GM12878 (cell line): ENCODE data around the gene CDYL. TPM values are rescaled to one million over a fixed set of nuclear protein-coding genes. Genes with fewer than 3 reads are reported as not detected.

ENCODE experiments used
- ATAC-seq: fragments of 200-7000 bp; cut with Tn5 transposase; 3 replicates; pipeline ENCODE4 v1.9.1; 2020; ENCODE audit warnings: mild to moderate bottlenecking, moderate library complexity
- BruUV-seq: library from RNA; stranded (reverse); fragments of 400-500 nt; replicated peaks from 2 replicates; lab custom pipeline; 2021; lab: Mats Ljungman, UMichigan
- CTCF ChIA-PET: fragments of 300-600 bp; sonication (Branson Sonifier 250); formaldehyde crosslinking; extraction: SDS; loops from one replicate; lab custom pipeline; 2021; ENCODE audit warnings: inconsistent platforms; lab: Yijun Ruan, JAX
- POLR2A ChIA-PET: fragments of 350-600 bp; formaldehyde crosslinking; extraction: SDS; loops from one replicate; lab custom pipeline; 2021; ENCODE audit warnings: inconsistent platforms; lab: Charles Lee
- RAD21 ChIA-PET: fragments of 300-600 bp; sonication (Branson Sonifier 250); formaldehyde crosslinking; loops from one replicate; lab custom pipeline; 2023; ENCODE audit warnings: antibody characterized with exemption; ENCODE audit not compliant: unreplicated experiment; lab: Charles Lee
- SMC1A ChIA-PET: fragments of 300-600 bp; sonication (Branson Sonifier 250); formaldehyde crosslinking; loops from one replicate; lab custom pipeline; 2023; ENCODE audit not compliant: unreplicated experiment, uncharacterized antibody; lab: Charles Lee
- DNase-seq: peaks from one replicate; pipeline ENCODE4 v3.0.0-alpha.2; 2011; ENCODE audit warnings: low read depth, low spot score
- FAIRE-seq: peaks from 3 replicates; lab custom pipeline; 2011; peaks lifted over from hg19 to GRCh38; lab: Jason Lieb, UNC
- H2AFZ ChIP-seq: 2 replicates; pipeline ENCODE4 v1.6.0; 2011; ENCODE audit warnings: low read depth, low read length, control low read depth; ENCODE audit not compliant: control insufficient read depth
- H3K27ac ChIP-seq: 2 replicates; pipeline ENCODE4 v1.5.1; 2011; ENCODE audit warnings: control low read depth; ENCODE audit not compliant: control insufficient read depth, insufficient read depth
- H3K27me3 ChIP-seq, 2 experiments: replicated peaks in 1 of 2; 2 replicates each; pipeline versions ENCODE4 v1.6.0 to v1.6.1; 2011; ENCODE audit warnings: low read length in 1 of 2; ENCODE audit not compliant: control insufficient read depth in 2 of 2, insufficient read depth in 2 of 2
- H3K36me3 ChIP-seq, 2 experiments: 2 replicates each; pipeline ENCODE4 v1.5.1; 2011; ENCODE audit warnings: low read length in 1 of 2; ENCODE audit not compliant: control insufficient read depth in 2 of 2, insufficient read depth in 2 of 2
- H3K4me1 ChIP-seq: 2 replicates; pipeline ENCODE4 v1.6.1; 2011; ENCODE audit warnings: mild to moderate bottlenecking, low read length, moderate library complexity, mixed read lengths; ENCODE audit not compliant: control insufficient read depth, insufficient read depth
- H3K4me2 ChIP-seq: 2 replicates; pipeline ENCODE4 v1.6.0; 2011; ENCODE audit warnings: control low read depth; ENCODE audit not compliant: control insufficient read depth, insufficient read depth
- H3K4me3 ChIP-seq: fragments of 200-600 bp; sonication (generic); 2 replicates; pipeline ENCODE4 v1.5.1; 2016
- H3K79me2 ChIP-seq: 2 replicates; pipeline ENCODE4 v1.6.0; 2011; ENCODE audit warnings: low read length; ENCODE audit not compliant: control insufficient read depth, insufficient read depth
- H3K9ac ChIP-seq: 2 replicates; pipeline ENCODE4 v1.8.0; 2011; ENCODE audit warnings: low read length, control low read depth, mixed read lengths; ENCODE audit not compliant: control insufficient read depth, insufficient read depth
- H3K9me3 ChIP-seq: replicated peaks from 3 replicates; pipeline ENCODE4 v1.5.1; 2011; ENCODE audit warnings: mild to moderate bottlenecking, low read length; ENCODE audit not compliant: control insufficient read depth, insufficient read depth
- H4K20me1 ChIP-seq: 2 replicates; pipeline ENCODE4 v1.6.0; 2011; ENCODE audit not compliant: control insufficient read depth, insufficient read depth
- BCL3 ChIP-seq: IDR thresholded peaks from 2 replicates; pipeline ENCODE4 v1.6.1; 2011; ENCODE audit warnings: borderline replicate concordance, low read depth, mild to moderate bottlenecking, moderate library complexity, low read length; ENCODE audit not compliant: insufficient read depth, poor library complexity, severe bottlenecking
- BRCA1 ChIP-seq: IDR thresholded peaks from 2 replicates; pipeline ENCODE4 v1.6.1; 2011; ENCODE audit warnings: low read depth, low read length, improper control_type of control experiment
- CEBPB ChIP-seq, 2 experiments: fragments of 150-350 bp in 1 of 2; IDR thresholded peaks; 2 replicates each; pipeline ENCODE4 v1.6.1; 2012 to 2014; ENCODE audit warnings: low read depth in 2 of 2, low read length in 2 of 2, borderline replicate concordance in 1 of 2, inconsistent platforms in 1 of 2
- EP300 ChIP-seq, 2 experiments: fragments of 150-350 bp in 1 of 2; IDR thresholded peaks; 2 replicates each; pipeline ENCODE4 v1.6.1; 2011 to 2012; ENCODE audit warnings: low read depth in 2 of 2, low read length in 2 of 2, borderline replicate concordance in 1 of 2, improper control_type of control experiment in 1 of 2, inconsistent platforms in 1 of 2; ENCODE audit not compliant: control insufficient read depth in 1 of 2
- FOXK2 ChIP-seq: fragments of 450-650 bp; IDR thresholded peaks from 2 replicates; pipeline ENCODE4 v1.6.1; 2017; ENCODE audit warnings: mild to moderate bottlenecking, moderate library complexity
- FOXM1 ChIP-seq: IDR thresholded peaks from 2 replicates; pipeline ENCODE4 v1.6.1; 2012; ENCODE audit warnings: low read depth, mild to moderate bottlenecking, inconsistent platforms, low read length, moderate library complexity
- IKZF1 ChIP-seq: fragments of 450-650 bp; conservative IDR thresholded peaks from 2 replicates; pipeline ENCODE4 v1.6.1; 2017; ENCODE audit warnings: antibody characterized with exemption, mild to moderate bottlenecking
- IKZF2 ChIP-seq, 2 experiments: fragments of 450-650 bp; IDR thresholded peaks; 2 replicates each; pipeline ENCODE4 v1.6.1; 2017; ENCODE audit warnings: mild to moderate bottlenecking in 2 of 2, moderate library complexity in 2 of 2
- MTA2 ChIP-seq: fragments of 450-650 bp; IDR thresholded peaks from 2 replicates; pipeline ENCODE4 v1.6.1; 2016; ENCODE audit warnings: low read depth, mild to moderate bottlenecking, moderate library complexity
- MYB ChIP-seq: fragments of 150-350 bp; IDR thresholded peaks from 2 replicates; pipeline ENCODE4 v1.6.1; 2014; ENCODE audit warnings: mild to moderate bottlenecking, low read depth, low read length, borderline replicate concordance
- NFYA ChIP-seq: IDR thresholded peaks from 2 replicates; pipeline ENCODE4 v1.6.1; 2011; ENCODE audit warnings: low read depth, mild to moderate bottlenecking, low read length, improper control_type of control experiment, borderline replicate concordance
- NR2F1 ChIP-seq: fragments of 450-650 bp; conservative IDR thresholded peaks from 2 replicates; pipeline ENCODE4 v1.6.1; 2017; ENCODE audit warnings: mild to moderate bottlenecking
- POLR2A ChIP-seq: IDR thresholded peaks from 2 replicates; pipeline ENCODE4 v1.6.1; 2011; ENCODE audit warnings: low read depth, mild to moderate bottlenecking, low read length
- WGBS: methylation state at CpG from one replicate; pipeline ENCODE4 v1.1.6; 2016; ENCODE audit warnings: low lambda C conversion rate; ENCODE audit not compliant: insufficient replicate concordance, insufficient coverage; ENCODE audit errors: missing lambda C conversion rate; 5-methylcytosine and 5-hydroxymethylcytosine counted together
- in situ Hi-C: fragments of 300-500 bp; cut with MboI; formaldehyde crosslinking; loops from 9 replicates; pipeline ENCODE4 v1.14.3; 2018; ENCODE audit warnings: mixed read lengths
- intact Hi-C: fragments of 100-400 bp; cut with micrococcal nuclease; formaldehyde crosslinking; loops from one replicate; pipeline ENCODE4 v1.14.2; 2022; ENCODE audit not compliant: unreplicated experiment
- polyA plus RNA-seq, 11 experiments: library from polyadenylated mRNA; depleted of rRNA in 4 of 11; unstranded in 6 of 11; stranded (reverse) in 5 of 11; fragments of >200 nt; fragmentation: Nextera tagmentation in 4 of 11; fragmentation: Illumina TruSeq in 1 of 11; extraction: Ambion mirVana in 4 of 11; extraction: Trizol in 1 of 11; gene quantifications; 1 replicate in 1 of 11; 2 replicates in 10 of 11; pipeline versions ENCODE4 v1.2.1 to v1.2.3, GENCODE V29; 2011 to 2016; ENCODE audit warnings: inconsistent platforms in 2 of 11, missing spikeins in 2 of 11, low read depth in 1 of 11
- total RNA-seq, 4 experiments: library from RNA; depleted of rRNA in 3 of 4; stranded (reverse); fragments of >200 nt in 3 of 4; fragmentation: Illumina TruSeq in 1 of 4; extraction: Trizol in 1 of 4; gene quantifications; 2 replicates each; pipeline versions ENCODE4 v1.2.1 to v1.2.3, GENCODE V29; 2013 to 2021
- TF ChIP-seq, protein P1 (sequence below): fragments of 450-650 bp; IDR thresholded peaks from 2 replicates; pipeline ENCODE4 v1.6.1; 2017; ENCODE audit warnings: mild to moderate bottlenecking, moderate library complexity
- TF ChIP-seq, protein P2 (sequence below), 3 experiments: IDR thresholded peaks in 2 of 3; conservative IDR thresholded peaks in 1 of 3; 2 replicates each; pipeline ENCODE4 v1.5.1; 2011; ENCODE audit warnings: low read depth in 3 of 3, low read length in 3 of 3, mild to moderate bottlenecking in 3 of 3, control low read depth in 2 of 3, moderate library complexity in 2 of 3, inconsistent platforms in 1 of 3, mixed read lengths in 1 of 3; ENCODE audit not compliant: control insufficient read depth in 2 of 3, insufficient read depth in 1 of 3; ENCODE audit errors: extremely low read depth in 1 of 3
- TF ChIP-seq, protein P3 (sequence below): fragments of 450-650 bp; IDR thresholded peaks from 2 replicates; pipeline ENCODE4 v1.6.1; 2017; ENCODE audit warnings: borderline replicate concordance

The CDYL gene
- total and polyA plus RNA-seq, 10 of the 15 experiments (the other 5 are each of a cell fraction or from before 2014, with no cell fraction given), result 9.3 to 61.2 (median 28.5) TPM

GRCh38 chr6:4873928-4874327 lies 97.7 kb downstream of the CDYL start:
- Histone ChIP-seq H3K9ac (no peak overlapping the region), H3K4me3 (no peak overlapping the region), H3K79me2 (peaks cover 75% of the 10 kb centered on the region), H2AFZ (no peak overlapping the region), H3K36me3 (no peaks in the 10 kb centered on the region), H3K9me3 (no peaks in the 10 kb centered on the region; the same call in 2 of the 3 replicates), H3K4me1 (peaks cover 12% of the 10 kb centered on the region; the same call in 1 of the 2 replicates), H3K4me2 (no peak overlapping the region), H3K27ac (no peak overlapping the region), H4K20me1 (no peaks in the 10 kb centered on the region; the same call in 1 of the 2 replicates), H3K27me3 (no peaks in the 10 kb centered on the region)
- ChIA-PET RAD21 (no interaction called here), POLR2A (interaction anchor here (0.5 kb wide), 1 partner anchor 1669 kb away, joined by 4 read pairs; no protein-coding TSS in a partner anchor), CTCF (interaction anchor here (0.6 to 1.7 kb wide), 2 partner anchors 93 to 517 kb away, joined by 3 read pairs; no protein-coding TSS in a partner anchor), SMC1A (no interaction called here)
- intact Hi-C loops (no loop called here), in situ Hi-C loops (no loop called here)
- no peak for FAIRE-seq
- no TSS peak for BruUV-seq
- no peak for ATAC-seq
- WGBS, result 95% methylated on average over 6 of the region's 6 CpGs
- DNase-seq, result no peak
- TF ChIP-seq FOXK2 (no peak), POLR2A (no peak), CEBPB (IDR thresholded peaks at IDR 0.05; ENCODE audit: borderline replicate concordance in 1 of 2, low read depth in 2 of 2, low read length in 2 of 2) (no peak), NFYA (no peak), EP300 (IDR thresholded peaks at IDR 0.05; ENCODE audit: borderline replicate concordance in 1 of 2, control insufficient read depth in 1 of 2, low read depth in 2 of 2, low read length in 2 of 2) (no peak), IKZF2 (IDR thresholded peaks at IDR 0.05) (no peak), FOXM1 (no peak), BCL3 (no peak), IKZF1 (no peak), MTA2 (no peak), NR2F1 (no peak), MYB (no peak), BRCA1 (no peak)
- TF ChIP-seq, protein P1, sequence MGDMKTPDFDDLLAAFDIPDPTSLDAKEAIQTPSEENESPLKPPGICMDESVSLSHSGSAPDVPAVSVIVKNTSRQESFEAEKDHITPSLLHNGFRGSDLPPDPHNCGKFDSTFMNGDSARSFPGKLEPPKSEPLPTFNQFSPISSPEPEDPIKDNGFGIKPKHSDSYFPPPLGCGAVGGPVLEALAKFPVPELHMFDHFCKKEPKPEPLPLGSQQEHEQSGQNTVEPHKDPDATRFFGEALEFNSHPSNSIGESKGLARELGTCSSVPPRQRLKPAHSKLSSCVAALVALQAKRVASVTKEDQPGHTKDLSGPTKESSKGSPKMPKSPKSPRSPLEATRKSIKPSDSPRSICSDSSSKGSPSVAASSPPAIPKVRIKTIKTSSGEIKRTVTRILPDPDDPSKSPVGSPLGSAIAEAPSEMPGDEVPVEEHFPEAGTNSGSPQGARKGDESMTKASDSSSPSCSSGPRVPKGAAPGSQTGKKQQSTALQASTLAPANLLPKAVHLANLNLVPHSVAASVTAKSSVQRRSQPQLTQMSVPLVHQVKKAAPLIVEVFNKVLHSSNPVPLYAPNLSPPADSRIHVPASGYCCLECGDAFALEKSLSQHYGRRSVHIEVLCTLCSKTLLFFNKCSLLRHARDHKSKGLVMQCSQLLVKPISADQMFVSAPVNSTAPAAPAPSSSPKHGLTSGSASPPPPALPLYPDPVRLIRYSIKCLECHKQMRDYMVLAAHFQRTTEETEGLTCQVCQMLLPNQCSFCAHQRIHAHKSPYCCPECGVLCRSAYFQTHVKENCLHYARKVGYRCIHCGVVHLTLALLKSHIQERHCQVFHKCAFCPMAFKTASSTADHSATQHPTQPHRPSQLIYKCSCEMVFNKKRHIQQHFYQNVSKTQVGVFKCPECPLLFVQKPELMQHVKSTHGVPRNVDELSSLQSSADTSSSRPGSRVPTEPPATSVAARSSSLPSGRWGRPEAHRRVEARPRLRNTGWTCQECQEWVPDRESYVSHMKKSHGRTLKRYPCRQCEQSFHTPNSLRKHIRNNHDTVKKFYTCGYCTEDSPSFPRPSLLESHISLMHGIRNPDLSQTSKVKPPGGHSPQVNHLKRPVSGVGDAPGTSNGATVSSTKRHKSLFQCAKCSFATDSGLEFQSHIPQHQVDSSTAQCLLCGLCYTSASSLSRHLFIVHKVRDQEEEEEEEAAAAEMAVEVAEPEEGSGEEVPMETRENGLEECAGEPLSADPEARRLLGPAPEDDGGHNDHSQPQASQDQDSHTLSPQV, result no peak
- TF ChIP-seq, protein P2, sequence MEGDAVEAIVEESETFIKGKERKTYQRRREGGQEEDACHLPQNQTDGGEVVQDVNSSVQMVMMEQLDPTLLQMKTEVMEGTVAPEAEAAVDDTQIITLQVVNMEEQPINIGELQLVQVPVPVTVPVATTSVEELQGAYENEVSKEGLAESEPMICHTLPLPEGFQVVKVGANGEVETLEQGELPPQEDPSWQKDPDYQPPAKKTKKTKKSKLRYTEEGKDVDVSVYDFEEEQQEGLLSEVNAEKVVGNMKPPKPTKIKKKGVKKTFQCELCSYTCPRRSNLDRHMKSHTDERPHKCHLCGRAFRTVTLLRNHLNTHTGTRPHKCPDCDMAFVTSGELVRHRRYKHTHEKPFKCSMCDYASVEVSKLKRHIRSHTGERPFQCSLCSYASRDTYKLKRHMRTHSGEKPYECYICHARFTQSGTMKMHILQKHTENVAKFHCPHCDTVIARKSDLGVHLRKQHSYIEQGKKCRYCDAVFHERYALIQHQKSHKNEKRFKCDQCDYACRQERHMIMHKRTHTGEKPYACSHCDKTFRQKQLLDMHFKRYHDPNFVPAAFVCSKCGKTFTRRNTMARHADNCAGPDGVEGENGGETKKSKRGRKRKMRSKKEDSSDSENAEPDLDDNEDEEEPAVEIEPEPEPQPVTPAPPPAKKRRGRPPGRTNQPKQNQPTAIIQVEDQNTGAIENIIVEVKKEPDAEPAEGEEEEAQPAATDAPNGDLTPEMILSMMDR (IDR thresholded peaks at IDR 0.05 in 2 of 3, conservative IDR thresholded peaks at IDR 0.05 in 1 of 3; ENCODE audit: control insufficient read depth in 2 of 3, extremely low read depth in 1 of 3, insufficient read depth in 1 of 3, low read depth in 3 of 3, low read length in 3 of 3), result no peak
- TF ChIP-seq, protein P3, sequence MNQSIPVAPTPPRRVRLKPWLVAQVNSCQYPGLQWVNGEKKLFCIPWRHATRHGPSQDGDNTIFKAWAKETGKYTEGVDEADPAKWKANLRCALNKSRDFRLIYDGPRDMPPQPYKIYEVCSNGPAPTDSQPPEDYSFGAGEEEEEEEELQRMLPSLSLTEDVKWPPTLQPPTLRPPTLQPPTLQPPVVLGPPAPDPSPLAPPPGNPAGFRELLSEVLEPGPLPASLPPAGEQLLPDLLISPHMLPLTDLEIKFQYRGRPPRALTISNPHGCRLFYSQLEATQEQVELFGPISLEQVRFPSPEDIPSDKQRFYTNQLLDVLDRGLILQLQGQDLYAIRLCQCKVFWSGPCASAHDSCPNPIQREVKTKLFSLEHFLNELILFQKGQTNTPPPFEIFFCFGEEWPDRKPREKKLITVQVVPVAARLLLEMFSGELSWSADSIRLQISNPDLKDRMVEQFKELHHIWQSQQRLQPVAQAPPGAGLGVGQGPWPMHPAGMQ, result no peak
